Activated CD4-positive, alpha-beta memory T cell treated with anti-CD3 and anti-CD28 coated beads for 36 hours (primary cell): Measurements from ENCODE around the gene PLPPR1. TPM values are rescaled to one million over a fixed set of nuclear protein-coding genes. Genes with fewer than 3 reads are reported as not detected.
"Not testable (repeated sequence)": the region's sequence is repeated elsewhere in the genome, so short reads cannot be mapped to it uniquely, and the experiment has no call there.

Source experiments
- CTCF ChIA-PET: fragments of 350-600 bp; sonication (Branson Sonifier 250); formaldehyde crosslinking; loops from one replicate; lab custom pipeline; 2021; ENCODE audit warnings: antibody characterized with exemption, inconsistent platforms; lab: Charles Lee
- POLR2A ChIA-PET: fragments of 350-600 bp; sonication (Branson Sonifier 250); formaldehyde crosslinking; loops from one replicate; lab custom pipeline; 2021; ENCODE audit warnings: antibody characterized with exemption; lab: Charles Lee
- DNase-seq: peaks from one replicate; pipeline ENCODE4 v3.0.0-alpha.2; 2020
- H3K27ac Mint-ChIP-seq: one replicate; pipeline ENCODE4 v1.8.0; 2021; ENCODE audit warnings: mixed read lengths
- H3K27me3 Mint-ChIP-seq: one replicate; pipeline ENCODE4 v1.8.0; 2021; ENCODE audit warnings: mixed read lengths
- H3K36me3 Mint-ChIP-seq: one replicate; pipeline ENCODE4 v1.8.0; 2021; ENCODE audit warnings: mixed read lengths
- H3K4me1 Mint-ChIP-seq: one replicate; pipeline ENCODE4 v1.8.0; 2021; ENCODE audit warnings: low read depth, mixed read lengths
- H3K4me3 Mint-ChIP-seq: one replicate; pipeline ENCODE4 v1.8.0; 2021; ENCODE audit warnings: mild to moderate bottlenecking, mixed read lengths
- H3K9me3 Mint-ChIP-seq: one replicate; pipeline ENCODE4 v1.8.0; 2021; ENCODE audit warnings: mixed read lengths
- intact Hi-C: fragments of 100-400 bp; cut with micrococcal nuclease; formaldehyde crosslinking; loops from one replicate; pipeline ENCODE4 v1.15.1; 2023
- total RNA-seq, 2 experiments: library from RNA; stranded (reverse); gene quantifications; one replicate each; pipeline ENCODE4 v1.2.3, GENCODE V29; 2021

PLPPR1 gene
- total RNA-seq, 2 experiments from 2014 or later, result not detected

GRCh38 chr9:101027733-101028345, 688 bp upstream of the PLPPR1 start:
- POLR2A ChIA-PET, result no interaction called here
- peaks cover 21% of the 10 kb centered on the region for H3K27me3 Mint-ChIP-seq
- CTCF ChIA-PET, result no interaction called here
- H3K27ac Mint-ChIP-seq, result no peak overlapping the region
- no peaks in the 10 kb centered on the region for H3K9me3 Mint-ChIP-seq
- no peak overlapping the region for H3K4me3 Mint-ChIP-seq
- H3K4me1 Mint-ChIP-seq, result no peaks in the 10 kb centered on the region
- intact Hi-C loops, result no loop called here
- no peaks in the 10 kb centered on the region for H3K36me3 Mint-ChIP-seq
- DNase-seq, result no peak

DNA sequence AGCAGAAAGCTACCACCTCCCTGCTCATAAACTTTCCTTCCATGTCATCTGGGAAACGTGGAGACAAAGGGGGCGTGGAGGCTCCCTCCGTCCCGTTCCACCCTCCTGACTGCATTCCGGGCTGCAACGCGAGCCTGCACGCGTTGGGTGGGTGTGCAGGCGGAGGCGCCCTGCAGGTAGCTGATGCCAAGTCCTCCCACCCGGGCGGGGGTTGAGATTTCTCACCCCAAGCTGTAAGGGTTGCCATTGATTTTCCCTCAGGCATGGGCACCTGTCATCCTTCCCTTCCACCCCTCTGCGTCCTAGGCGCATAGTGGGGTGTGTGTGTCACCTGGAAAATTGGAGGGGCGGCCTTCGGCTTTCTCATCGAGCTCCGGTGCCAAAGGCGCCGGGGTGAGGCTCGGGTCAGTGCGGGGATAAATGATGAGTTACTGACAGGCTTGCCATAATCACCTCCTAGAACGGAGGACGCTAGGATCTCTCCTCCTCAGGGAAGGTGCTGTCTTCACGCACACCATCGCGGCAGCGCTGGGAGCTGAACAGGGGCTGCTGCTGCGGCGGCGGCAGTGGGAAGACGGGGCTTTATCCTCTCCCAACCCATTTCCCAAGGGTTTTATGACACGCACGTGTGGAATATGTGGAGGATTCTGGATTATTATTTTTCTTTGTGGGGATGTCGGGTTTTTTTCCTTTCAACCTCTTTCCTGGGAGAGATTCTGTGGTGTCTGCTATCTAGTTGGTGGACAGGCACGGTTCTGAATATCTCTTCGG, 973 bp downstream of the PLPPR1 start:
- no peak for DNase-seq
- CTCF ChIA-PET, result no interaction called here
- Mint-ChIP-seq H3K4me3 (no peak overlapping the region), H3K4me1 (no peaks in the 10 kb centered on the region), H3K27me3 (peaks cover 21% of the 10 kb centered on the region), H3K36me3 (no peaks in the 10 kb centered on the region), H3K27ac (no peak overlapping the region), H3K9me3 (no peaks in the 10 kb centered on the region)
- POLR2A ChIA-PET, result no interaction called here
- intact Hi-C loops, result no loop called here

DNA sequence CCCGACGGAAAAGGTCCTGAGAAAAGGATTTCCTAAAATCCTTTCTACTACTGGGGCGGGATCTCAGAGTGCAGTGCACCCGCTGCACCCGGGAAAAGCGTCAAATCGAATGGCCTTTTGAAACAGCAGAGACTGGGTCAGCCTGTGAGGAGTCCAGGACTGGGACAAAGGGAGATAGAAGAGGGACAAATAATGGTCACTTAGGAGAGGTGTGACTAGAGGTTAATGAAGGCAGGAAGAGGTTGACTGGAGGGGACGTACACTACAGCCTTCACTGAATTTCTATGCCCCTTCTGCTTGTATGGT, 1.5 kb downstream of the PLPPR1 start:
- H3K9me3 Mint-ChIP-seq, result no peaks in the 10 kb centered on the region
- ChIA-PET CTCF (no interaction called here), POLR2A (no interaction called here)
- peaks cover 21% of the 10 kb centered on the region for H3K27me3 Mint-ChIP-seq
- H3K27ac Mint-ChIP-seq, result no peak overlapping the region
- H3K4me3 Mint-ChIP-seq, result no peak overlapping the region
- no peaks in the 10 kb centered on the region for H3K36me3 Mint-ChIP-seq
- DNase-seq, result no peak
- intact Hi-C loops, result no loop called here
- no peaks in the 10 kb centered on the region for H3K4me1 Mint-ChIP-seq

DNA sequence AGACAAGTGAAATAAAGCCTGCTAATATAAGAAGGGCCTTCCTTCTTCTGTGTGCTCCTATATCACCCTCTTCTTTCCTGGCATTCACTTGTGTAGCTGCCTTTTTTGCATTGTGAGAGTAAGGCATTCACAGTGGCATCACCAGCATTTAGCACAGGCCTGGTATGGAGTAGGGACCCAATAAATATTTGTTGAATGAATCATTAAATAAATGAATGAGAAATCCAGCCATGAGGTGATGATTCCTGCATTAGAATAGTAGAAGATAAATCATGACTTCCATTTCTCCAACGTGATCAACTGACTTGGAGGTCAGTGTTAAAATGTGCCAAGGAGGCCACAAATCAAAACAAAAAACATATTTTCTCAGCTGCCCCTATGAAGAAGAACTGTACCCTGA, 3.9 kb downstream of the PLPPR1 start:
- Mint-ChIP-seq H3K27ac (no peak overlapping the region), H3K36me3 (no peaks in the 10 kb centered on the region), H3K9me3 (no peaks in the 10 kb centered on the region), H3K4me3 (no peak overlapping the region), H3K4me1 (no peaks in the 10 kb centered on the region), H3K27me3 (peaks cover 15% of the 10 kb centered on the region)
- ChIA-PET CTCF (no interaction called here), POLR2A (no interaction called here)
- no peak for DNase-seq
- intact Hi-C loops, result no loop called here

DNA sequence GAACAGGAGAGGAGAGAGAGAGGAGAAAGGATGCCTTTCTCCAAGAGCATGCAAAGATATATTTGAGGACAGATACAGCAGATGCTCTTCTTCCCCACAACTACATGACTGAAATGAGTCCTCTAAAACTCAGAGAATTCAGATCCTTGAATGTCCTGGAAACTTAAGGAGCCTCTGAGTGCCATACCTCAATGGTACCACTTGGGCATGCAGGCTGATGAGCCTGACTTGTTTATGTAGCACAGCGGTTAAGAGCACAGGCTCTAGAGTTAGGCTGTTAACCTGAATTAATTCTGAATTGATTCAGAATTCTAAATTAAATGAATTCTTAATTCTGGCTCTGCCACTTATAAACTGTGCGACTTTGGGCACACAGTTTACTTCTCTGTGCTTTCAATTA, 5.7 kb downstream of the PLPPR1 start:
- ChIA-PET POLR2A (no interaction called here), CTCF (no interaction called here)
- peaks cover 9% of the 10 kb centered on the region for H3K27me3 Mint-ChIP-seq
- no peak overlapping the region for H3K4me3 Mint-ChIP-seq
- H3K4me1 Mint-ChIP-seq, result no peaks in the 10 kb centered on the region
- no peak overlapping the region for H3K27ac Mint-ChIP-seq
- H3K36me3 Mint-ChIP-seq, result no peaks in the 10 kb centered on the region
- intact Hi-C loops, result no loop called here
- no peaks in the 10 kb centered on the region for H3K9me3 Mint-ChIP-seq
- DNase-seq, result no peak

- Mint-ChIP-seq H3K27me3 (peaks cover 8% of the 10 kb centered on the region), H3K4me3 (no peak overlapping the region), H3K4me1 (no peaks in the 10 kb centered on the region), H3K27ac (no peak overlapping the region), H3K9me3 (no peaks in the 10 kb centered on the region), H3K36me3 (no peaks in the 10 kb centered on the region)
- POLR2A ChIA-PET, result no interaction called here
- CTCF ChIA-PET, result no interaction called here
- no peak for DNase-seq
- intact Hi-C loops, result no loop called here
Observed at GRCh38 chr9:101035098-101035497, 6.6 kb downstream of the PLPPR1 start.

DNA sequence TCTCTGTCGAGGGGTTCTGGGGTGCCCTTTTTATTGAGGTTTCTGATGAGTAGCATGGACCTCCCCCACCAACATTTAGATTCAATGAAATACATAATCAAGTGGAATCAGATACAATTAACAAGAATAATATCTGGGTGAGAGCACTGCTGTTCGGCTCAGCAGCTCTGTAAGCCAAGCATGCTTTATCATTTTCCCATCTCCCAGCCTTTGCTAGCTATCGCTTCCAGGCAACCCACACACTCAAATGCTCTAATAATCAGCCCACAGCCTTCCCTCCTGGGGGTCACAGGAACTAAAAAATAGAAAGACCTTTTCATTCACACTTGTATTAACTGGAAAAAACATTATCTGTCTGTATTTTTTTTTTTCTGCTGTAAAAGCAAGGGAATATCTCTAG, 8.9 kb downstream of the PLPPR1 start:
- H3K4me1 Mint-ChIP-seq, result no peaks in the 10 kb centered on the region
- DNase-seq, result no peak
- no peaks in the 10 kb centered on the region for H3K36me3 Mint-ChIP-seq
- intact Hi-C loops, result no loop called here
- ChIA-PET POLR2A (no interaction called here), CTCF (no interaction called here)
- H3K27me3 Mint-ChIP-seq, result peaks cover 2% of the 10 kb centered on the region
- no peak overlapping the region for H3K27ac Mint-ChIP-seq
- no peak overlapping the region for H3K4me3 Mint-ChIP-seq
- H3K9me3 Mint-ChIP-seq, result no peaks in the 10 kb centered on the region

GRCh38 chr9:101038488-101038887, 10.0 kb downstream of the PLPPR1 start:
- CTCF ChIA-PET, result no interaction called here
- Mint-ChIP-seq H3K27ac (no peak overlapping the region), H3K4me3 (no peak overlapping the region), H3K36me3 (no peaks in the 10 kb centered on the region), H3K4me1 (no peaks in the 10 kb centered on the region), H3K27me3 (peaks cover 2% of the 10 kb centered on the region), H3K9me3 (no peaks in the 10 kb centered on the region)
- POLR2A ChIA-PET, result no interaction called here
- intact Hi-C loops, result no loop called here
- DNase-seq, result no peak

DNA sequence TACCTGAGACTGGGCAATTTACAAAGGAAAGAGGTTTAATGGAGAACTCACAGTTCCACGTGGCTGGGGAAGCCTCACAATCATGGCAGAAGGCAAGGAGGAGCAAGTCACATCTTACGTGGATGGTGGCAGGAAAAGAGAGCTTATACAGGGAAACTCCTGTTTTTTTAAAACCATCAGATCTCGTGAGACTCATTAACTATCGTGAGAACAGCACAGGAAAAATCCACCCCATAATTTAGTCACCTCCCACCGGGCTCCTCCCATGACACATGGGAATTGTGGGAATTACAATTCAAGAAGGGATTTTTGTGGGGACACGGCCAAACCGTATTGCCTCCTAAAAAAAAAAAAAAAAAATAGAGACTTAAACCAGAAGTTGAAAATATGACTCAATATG, 11.1 kb downstream of the PLPPR1 start:
- H3K4me3 Mint-ChIP-seq, H3K27ac Mint-ChIP-seq, POLR2A ChIA-PET, H3K9me3 Mint-ChIP-seq, H3K27me3 Mint-ChIP-seq, CTCF ChIA-PET, DNase-seq, intact Hi-C loops, H3K36me3 Mint-ChIP-seq, H3K4me1 Mint-ChIP-seq: not testable (repeated sequence)

GRCh38 chr9:101047848-101048397, 19.4 kb downstream of the PLPPR1 start:
- Mint-ChIP-seq H3K27ac (no peak overlapping the region), H3K4me1 (no peaks in the 10 kb centered on the region), H3K9me3 (no peaks in the 10 kb centered on the region), H3K27me3 (no peaks in the 10 kb centered on the region), H3K36me3 (no peaks in the 10 kb centered on the region), H3K4me3 (no peak overlapping the region)
- intact Hi-C loops, result no loop called here
- CTCF ChIA-PET, result no interaction called here
- DNase-seq, result no peak
- POLR2A ChIA-PET, result no interaction called here

- ChIA-PET POLR2A (no interaction called here), CTCF (no interaction called here)
- Mint-ChIP-seq H3K27me3 (no peaks in the 10 kb centered on the region), H3K4me3 (no peak overlapping the region), H3K9me3 (no peaks in the 10 kb centered on the region), H3K27ac (no peak overlapping the region), H3K4me1 (no peaks in the 10 kb centered on the region), H3K36me3 (no peaks in the 10 kb centered on the region)
- intact Hi-C loops, result no loop called here
- no peak for DNase-seq
Observed at GRCh38 chr9:101050650-101051049, 22.1 kb downstream of the PLPPR1 start.

GRCh38 chr9:101054657-101055056, 26.1 kb downstream of the PLPPR1 start:
- Mint-ChIP-seq H3K4me1 (no peaks in the 10 kb centered on the region), H3K4me3 (no peak overlapping the region), H3K27ac (no peak overlapping the region), H3K9me3 (no peaks in the 10 kb centered on the region), H3K36me3 (no peaks in the 10 kb centered on the region), H3K27me3 (no peaks in the 10 kb centered on the region)
- CTCF ChIA-PET, result no interaction called here
- POLR2A ChIA-PET, result no interaction called here
- no peak for DNase-seq
- intact Hi-C loops, result no loop called here

GRCh38 chr9:101055516-101055915, 27.0 kb downstream of the PLPPR1 start:
- no peak overlapping the region for H3K27ac Mint-ChIP-seq
- POLR2A ChIA-PET, result no interaction called here
- H3K36me3 Mint-ChIP-seq, result no peaks in the 10 kb centered on the region
- intact Hi-C loops, result no loop called here
- no peaks in the 10 kb centered on the region for H3K9me3 Mint-ChIP-seq
- CTCF ChIA-PET, result no interaction called here
- no peaks in the 10 kb centered on the region for H3K4me1 Mint-ChIP-seq
- no peak overlapping the region for H3K4me3 Mint-ChIP-seq
- no peaks in the 10 kb centered on the region for H3K27me3 Mint-ChIP-seq
- no peak for DNase-seq
